Erythroblast (primary cell): Measurements from ENCODE around the gene OSGEP.

Experiments used
- GATA1 ChIP-seq: IDR thresholded peaks from 2 replicates; pipeline ENCODE4 v1.6.1; 2011; ENCODE audit warnings: low read depth, mild to moderate bottlenecking, control low read depth, low read length, moderate library complexity
- POLR2A ChIP-seq: IDR thresholded peaks from 2 replicates; pipeline ENCODE4 v1.6.1; 2011; ENCODE audit warnings: mild to moderate bottlenecking, low read length

DNA sequence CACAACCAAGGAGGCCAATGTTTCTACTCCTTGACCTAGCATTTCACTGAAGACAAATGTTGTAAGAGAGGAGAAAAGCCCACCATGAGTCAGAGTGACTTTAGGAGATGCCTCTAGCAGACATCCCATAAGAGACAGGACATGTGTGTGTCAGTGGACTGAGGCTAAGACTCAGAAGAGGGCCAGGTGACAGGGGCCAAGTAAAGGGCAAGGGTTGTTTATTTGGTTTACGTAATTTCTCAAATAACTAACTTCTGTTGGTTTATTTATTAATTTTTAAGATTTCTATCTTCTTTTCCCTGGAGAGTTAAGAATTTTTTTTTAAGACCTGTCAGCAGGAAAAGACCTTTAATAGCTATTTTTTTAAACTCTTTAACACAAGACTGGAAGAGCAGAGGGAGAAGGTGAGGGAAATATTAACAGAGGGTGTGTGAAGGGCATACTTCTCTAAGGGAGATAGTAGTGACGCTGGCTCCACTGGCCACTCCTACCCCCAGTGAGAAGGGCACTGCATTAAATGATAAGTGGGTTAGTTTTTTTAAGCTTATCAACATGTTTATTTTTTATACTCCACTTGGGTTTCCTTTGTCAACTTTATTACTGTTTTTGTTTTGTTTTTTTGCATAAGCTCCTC, 18.0 kb upstream of the OSGEP start:
- TF ChIP-seq POLR2A (peak; percentile 59), GATA1 (no peak)
